Measurements from ENCODE around the gene CFAP126. TPM values are rescaled to one million over a fixed set of nuclear protein-coding genes. Genes with fewer than 3 reads are reported as not detected.

Gene CFAP126
- total RNA-seq, 6 experiments from 2014 or later, result not detected

- H3K4me3 Mint-ChIP-seq, result peak overlapping the region; percentile 78
- DNase-seq, result peak; percentile 72
- peak; percentile 86 for TF ChIP-seq CTCF (IDR thresholded peaks at IDR 0.05)
Observed at GRCh38 chr1:161382214-161383019, 14.7 kb upstream of the CFAP126 start.

GRCh38 chr1:161381707-161382106 lies 14.0 kb upstream of the CFAP126 start:
- DNase-seq, result no peak
- Mint-ChIP-seq H3K27ac (no peak overlapping the region; the same call in 1 of the 2 replicates), H3K27me3 (ENCODE audit: insufficient read depth) (no peaks in the 10 kb centered on the region; the same call in 1 of the 2 replicates)

More at GRCh38 chr1:161382214-161383019, 14.7 kb upstream of the CFAP126 start:
- Mint-ChIP-seq H3K36me3 (ENCODE audit: low read depth) (no peaks in the 10 kb centered on the region), H3K27me3 (ENCODE audit: insufficient read depth) (no peaks in the 10 kb centered on the region; the same call in 1 of the 2 replicates), H3K4me1 (ENCODE audit: low read depth) (peaks cover 22% of the 10 kb centered on the region), H3K27ac (peak overlapping the region; percentile 88), H3K9me3 (no peaks in the 10 kb centered on the region)

DNA sequence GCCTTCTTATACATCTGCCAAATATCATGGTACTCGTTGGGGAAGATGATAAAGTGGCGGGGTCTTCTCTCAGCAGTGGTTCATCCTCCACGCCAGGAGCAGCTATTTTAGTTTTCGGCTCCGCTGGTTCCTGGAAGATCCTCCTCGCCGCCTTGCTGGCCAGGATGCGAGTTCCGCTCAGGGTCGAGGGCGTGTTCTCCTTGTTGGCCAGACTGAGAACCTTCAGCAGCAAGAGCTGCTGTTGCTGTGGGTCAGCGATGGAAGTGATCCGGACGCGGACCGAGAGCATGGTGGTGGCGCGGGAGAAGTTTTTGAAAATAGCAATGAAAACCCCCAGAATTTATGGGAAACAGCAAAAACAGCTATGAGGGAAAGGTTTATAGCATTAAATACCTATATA lies 11.4 kb upstream of the CFAP126 start:
- Mint-ChIP-seq H3K27ac (no peak overlapping the region), H3K27me3 (ENCODE audit: insufficient read depth) (peaks cover 2% of the 10 kb centered on the region; the same call in 1 of the 2 replicates), H3K4me1 (ENCODE audit: low read depth) (peaks cover 30% of the 10 kb centered on the region), H3K36me3 (ENCODE audit: low read depth) (no peaks in the 10 kb centered on the region), H3K4me3 (no peak overlapping the region), H3K9me3 (no peaks in the 10 kb centered on the region)
- no peak for TF ChIP-seq CTCF (IDR thresholded peaks at IDR 0.05)
- no peak for DNase-seq

More at GRCh38 chr1:161381707-161382106, 14.0 kb upstream of the CFAP126 start:
- no peaks in the 10 kb centered on the region for H3K9me3 Mint-ChIP-seq
- no peak for TF ChIP-seq CTCF (IDR thresholded peaks at IDR 0.05)
- H3K4me3 Mint-ChIP-seq, result no peak overlapping the region; the same call in 1 of the 2 replicates
- H3K36me3 Mint-ChIP-seq (ENCODE audit: low read depth), result no peaks in the 10 kb centered on the region
- H3K4me1 Mint-ChIP-seq (ENCODE audit: low read depth), result peaks cover 27% of the 10 kb centered on the region

DNA sequence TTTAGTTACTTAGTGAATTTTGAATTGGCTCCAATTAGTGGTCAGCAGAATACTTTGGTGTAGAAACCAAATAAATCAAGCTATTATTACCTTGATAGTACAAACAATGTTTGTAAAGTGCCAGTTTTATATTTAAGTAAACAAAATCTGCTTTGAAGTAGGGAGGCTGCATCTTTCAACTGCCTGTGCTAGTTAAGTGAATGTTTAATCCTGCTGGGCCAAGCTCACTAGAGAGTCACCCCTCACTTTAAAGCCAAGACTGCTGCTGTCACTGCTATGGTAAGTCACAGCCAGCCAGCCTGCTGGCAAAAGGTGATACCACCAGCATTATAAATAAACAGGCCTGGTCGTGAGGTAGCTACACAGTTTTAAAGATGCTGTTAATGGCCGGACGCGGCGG lies 10.3 kb upstream of the CFAP126 start:
- Mint-ChIP-seq H3K9me3 (no peaks in the 10 kb centered on the region), H3K4me1 (ENCODE audit: low read depth) (peaks cover 23% of the 10 kb centered on the region), H3K27me3 (ENCODE audit: insufficient read depth) (peaks cover 2% of the 10 kb centered on the region; the same call in 1 of the 2 replicates), H3K27ac (no peak overlapping the region), H3K36me3 (ENCODE audit: low read depth) (no peaks in the 10 kb centered on the region), H3K4me3 (no peak overlapping the region)
- no peak for DNase-seq
- TF ChIP-seq CTCF (IDR thresholded peaks at IDR 0.05), result no peak

- no peak for DNase-seq
- peaks cover 8% of the 10 kb centered on the region; the same call in 1 of the 2 replicates for H3K4me1 Mint-ChIP-seq (ENCODE audit: low read depth)
- peak; percentile 39 for TF ChIP-seq CTCF (IDR thresholded peaks at IDR 0.05)
- no peak overlapping the region for H3K27ac Mint-ChIP-seq
- H3K27me3 Mint-ChIP-seq (ENCODE audit: insufficient read depth), result peaks cover 2% of the 10 kb centered on the region; the same call in 1 of the 2 replicates
- no peaks in the 10 kb centered on the region for H3K9me3 Mint-ChIP-seq
- no peak overlapping the region for H3K4me3 Mint-ChIP-seq
- H3K36me3 Mint-ChIP-seq (ENCODE audit: low read depth), result no peaks in the 10 kb centered on the region
Observed at GRCh38 chr1:161374373-161374772, 6.7 kb upstream of the CFAP126 start.

All from HFFc6 (cell line).